ENCODE measurements around the gene LZIC. TPM values are rescaled to one million over a fixed set of nuclear protein-coding genes. Genes with fewer than 3 reads are reported as not detected.

Gene LZIC
- total and polyA plus RNA-seq, 9 of the 15 experiments (the other 6 are each of a cell fraction or from before 2014, with no cell fraction given), result 32.9 to 109 (median 61.7) TPM

GRCh38 chr1:9960011-9960410, 16.8 kb upstream of the LZIC start:
- ATAC-seq (no peak), FAIRE-seq (no peak), DNase-seq (ENCODE audit: extremely low read depth in 1 of 4, low spot score in 3 of 4) (no peak)
- H3K4me2 ChIP-seq (ENCODE audit: insufficient read depth, low read length), result no peak overlapping the region
- no peaks in the 10 kb centered on the region for H3K4me1 ChIP-seq (replicated peaks in 1 of 2; ENCODE audit: control insufficient read depth in 2 of 2, insufficient read depth in 2 of 2, low read length in 2 of 2)
- no peaks in the 10 kb centered on the region for H3K9me1 ChIP-seq (ENCODE audit: control insufficient read depth, insufficient read depth, low read length)
- no peaks in the 10 kb centered on the region for H3K9me3 ChIP-seq (replicated peaks; ENCODE audit: control insufficient read depth, insufficient read depth, low read depth, low read length)
- H3K9ac ChIP-seq (ENCODE audit: insufficient read depth in 1 of 2, low read depth in 2 of 2, low read length in 2 of 2), result no peak overlapping the region
- intact Hi-C loops (cut with micrococcal nuclease), result no loop called here
- POLR2A ChIA-PET, result interaction anchor here (1.3 kb wide), 1 partner anchor 9 kb away, joined by 5 read pairs; no protein-coding TSS in a partner anchor
- H3K27ac ChIP-seq (ENCODE audit: extremely low read depth, low read depth, low read length), result no peak overlapping the region
- no TSS peak for BruUV-seq (replicated peaks)
- in situ Hi-C loops (cut with MboI), result no loop called here
- H3K27me3 ChIP-seq (ENCODE audit: control insufficient read depth in 2 of 2, insufficient read depth in 2 of 2, low read length in 2 of 2), result no peaks in the 10 kb centered on the region
- CTCF ChIA-PET (ENCODE audit: low intra/inter-chr PET ratio), result interaction anchor here (0.6 kb wide), 1 partner anchor 1233 kb away, joined by 3 read pairs; no protein-coding TSS in a partner anchor
- H4K20me1 ChIP-seq (replicated peaks; ENCODE audit: control insufficient read depth, insufficient read depth, low read length), result no peaks in the 10 kb centered on the region
- 87% methylated on average over 4 of the region's 4 CpGs for WGBS (ENCODE audit: insufficient coverage, low coverage, missing lambda C conversion rate)
- no peak overlapping the region for H2AFZ ChIP-seq (ENCODE audit: low read depth, low read length)
- TF ChIP-seq CUX1 (CRISPR knock-in tag; IDR thresholded peaks at IDR 0.05), result no peak
- no peak for TF ChIP-seq HBP1 (CRISPR knock-in tag; IDR thresholded peaks at IDR 0.05)
- TF ChIP-seq L3MBTL2 (IDR thresholded peaks at IDR 0.05), result no peak
- TF ChIP-seq GMEB1 (CRISPR knock-in tag; IDR thresholded peaks at IDR 0.05), result no peak
- no peak for TF ChIP-seq ETV6 (IDR thresholded peaks at IDR 0.05; ENCODE audit: borderline replicate concordance in 1 of 2, low read depth in 2 of 2, low read length in 1 of 2)
- TF ChIP-seq ETV6 (CRISPR knock-in tag; IDR thresholded peaks at IDR 0.05; ENCODE audit: borderline replicate concordance), result no peak
- no peak for TF ChIP-seq RHOXF2B (CRISPR knock-in tag; conservative IDR thresholded peaks at IDR 0.05)
- TF ChIP-seq TBL1XR1 (IDR thresholded peaks at IDR 0.05; ENCODE audit: low read length in 2 of 2), result no peak
- H3K4me3 ChIP-seq, result no peak overlapping the region
- H3K36me3 ChIP-seq (ENCODE audit: control insufficient read depth, insufficient read depth, low read length), result no peaks in the 10 kb centered on the region
- no peaks in the 10 kb centered on the region for H3K79me2 ChIP-seq (ENCODE audit: control insufficient read depth, insufficient read depth, low read length)

All from K562 (cell line).